AG04449 (cell line): ENCODE results near the gene ARRDC4.

Source experiments
- CTCF ChIA-PET: fragments of 350-600 bp; formaldehyde crosslinking; extraction: SDS; loops from one replicate; lab custom pipeline; 2021; ENCODE audit warnings: antibody characterized with exemption; lab: Yijun Ruan, JAX
- POLR2A ChIA-PET: fragments of 400-600, 350-600 bp; formaldehyde crosslinking; extraction: SDS; loops from one replicate; lab custom pipeline; 2020; ENCODE audit warnings: antibody characterized with exemption, inconsistent platforms; lab: Yijun Ruan, JAX
- DNase-seq: peaks from one replicate; pipeline ENCODE4 v3.0.0-alpha.2; 2010; ENCODE audit warnings: low read depth, low spot score
- H3K4me3 ChIP-seq: 2 replicates; pipeline ENCODE4 v1.5.1; 2011; ENCODE audit warnings: low read depth, mild to moderate bottlenecking, control low read depth, low read length
- TF ChIP-seq, protein P1 (sequence below): IDR thresholded peaks from one replicate; pipeline ENCODE4 v1.5.1; 2011; ENCODE audit warnings: mild to moderate bottlenecking, moderate library complexity, low read length, control low read depth, inconsistent platforms; ENCODE audit not compliant: insufficient read depth; ENCODE audit errors: missing control alignments

The ARRDC4 gene

GRCh38 chr15:98003518-98003917 is 43.0 kb downstream of the ARRDC4 start:
- TF ChIP-seq, protein P1, sequence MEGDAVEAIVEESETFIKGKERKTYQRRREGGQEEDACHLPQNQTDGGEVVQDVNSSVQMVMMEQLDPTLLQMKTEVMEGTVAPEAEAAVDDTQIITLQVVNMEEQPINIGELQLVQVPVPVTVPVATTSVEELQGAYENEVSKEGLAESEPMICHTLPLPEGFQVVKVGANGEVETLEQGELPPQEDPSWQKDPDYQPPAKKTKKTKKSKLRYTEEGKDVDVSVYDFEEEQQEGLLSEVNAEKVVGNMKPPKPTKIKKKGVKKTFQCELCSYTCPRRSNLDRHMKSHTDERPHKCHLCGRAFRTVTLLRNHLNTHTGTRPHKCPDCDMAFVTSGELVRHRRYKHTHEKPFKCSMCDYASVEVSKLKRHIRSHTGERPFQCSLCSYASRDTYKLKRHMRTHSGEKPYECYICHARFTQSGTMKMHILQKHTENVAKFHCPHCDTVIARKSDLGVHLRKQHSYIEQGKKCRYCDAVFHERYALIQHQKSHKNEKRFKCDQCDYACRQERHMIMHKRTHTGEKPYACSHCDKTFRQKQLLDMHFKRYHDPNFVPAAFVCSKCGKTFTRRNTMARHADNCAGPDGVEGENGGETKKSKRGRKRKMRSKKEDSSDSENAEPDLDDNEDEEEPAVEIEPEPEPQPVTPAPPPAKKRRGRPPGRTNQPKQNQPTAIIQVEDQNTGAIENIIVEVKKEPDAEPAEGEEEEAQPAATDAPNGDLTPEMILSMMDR = no peak
- H3K4me3 ChIP-seq = no peak overlapping the region
- POLR2A ChIA-PET = no interaction called here
- no peak for DNase-seq
- CTCF ChIA-PET = no interaction called here

DNA sequence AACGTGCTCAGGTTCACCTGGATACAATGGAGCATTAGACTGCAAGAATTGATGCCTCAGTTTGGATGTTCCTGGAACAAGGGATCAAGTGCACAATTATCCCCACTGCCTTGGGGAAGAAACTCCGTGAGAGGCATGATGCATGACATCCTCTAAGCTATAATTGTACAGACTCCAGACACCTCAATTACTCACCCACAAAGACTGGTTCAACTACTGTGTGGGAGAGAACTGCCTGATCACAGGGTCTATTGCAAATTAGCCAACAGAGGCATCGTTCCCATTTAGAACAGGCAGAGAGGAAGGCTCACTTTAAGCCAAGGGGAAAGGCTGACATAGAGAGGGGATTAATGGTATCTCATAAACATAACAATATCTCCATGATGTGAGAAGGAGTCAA is 43.5 kb downstream of the ARRDC4 start:
- POLR2A ChIA-PET = no interaction called here
- DNase-seq = no peak

GRCh38 chr15:98005659-98006058 is 45.2 kb downstream of the ARRDC4 start:
- DNase-seq = no peak
- CTCF ChIA-PET = no interaction called here
- POLR2A ChIA-PET = no interaction called here
- TF ChIP-seq, protein P1 = no peak
- H3K4me3 ChIP-seq = no peak overlapping the region

More for the DNA sequence above, 43.5 kb downstream of the ARRDC4 start:
- TF ChIP-seq, protein P1 = no peak
- H3K4me3 ChIP-seq = no peak overlapping the region
- CTCF ChIA-PET = no interaction called here

GRCh38 chr15:98009169-98009568 is 48.7 kb downstream of the ARRDC4 start:
- no peak for DNase-seq
- H3K4me3 ChIP-seq = no peak overlapping the region
- TF ChIP-seq, protein P1 = no peak
- ChIA-PET CTCF (no interaction called here), POLR2A (no interaction called here)

DNA sequence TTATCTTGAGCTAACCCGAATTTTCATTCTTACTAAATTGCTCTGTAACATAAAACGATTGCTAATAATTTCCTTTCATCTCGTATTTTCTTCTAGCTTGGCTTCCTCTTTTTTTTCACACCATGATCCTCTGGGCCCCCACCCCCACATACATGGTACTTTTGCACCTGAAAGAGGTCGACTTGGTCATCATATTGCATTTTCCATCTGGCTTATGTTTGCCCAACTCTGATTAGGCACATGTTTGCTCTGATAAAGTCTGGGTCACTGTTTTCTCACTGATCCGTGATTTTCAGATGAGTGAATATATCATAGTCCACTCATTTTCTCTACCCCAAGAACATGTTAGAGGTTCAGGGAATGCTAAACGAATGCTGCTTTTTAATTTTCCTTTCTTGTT is 49.5 kb downstream of the ARRDC4 start:
- ChIA-PET POLR2A (no interaction called here), CTCF (no interaction called here)
- DNase-seq = no peak
- TF ChIP-seq, protein P1 = no peak
- H3K4me3 ChIP-seq = no peak overlapping the region

- TF ChIP-seq, protein P1 = no peak
- H3K4me3 ChIP-seq = no peak overlapping the region
- POLR2A ChIA-PET = no interaction called here
- CTCF ChIA-PET = no interaction called here
- no peak for DNase-seq
Observed at GRCh38 chr15:98012354-98012753, 51.9 kb downstream of the ARRDC4 start.
